ENCODE measurements around the gene TMEM164. TPM values are rescaled to one million over a fixed set of nuclear protein-coding genes. Genes with fewer than 3 reads are reported as not detected.

TMEM164 gene
- total and polyA plus RNA-seq, 2 experiments from 2014 or later: 3.4 to 17.2 TPM

DNA sequence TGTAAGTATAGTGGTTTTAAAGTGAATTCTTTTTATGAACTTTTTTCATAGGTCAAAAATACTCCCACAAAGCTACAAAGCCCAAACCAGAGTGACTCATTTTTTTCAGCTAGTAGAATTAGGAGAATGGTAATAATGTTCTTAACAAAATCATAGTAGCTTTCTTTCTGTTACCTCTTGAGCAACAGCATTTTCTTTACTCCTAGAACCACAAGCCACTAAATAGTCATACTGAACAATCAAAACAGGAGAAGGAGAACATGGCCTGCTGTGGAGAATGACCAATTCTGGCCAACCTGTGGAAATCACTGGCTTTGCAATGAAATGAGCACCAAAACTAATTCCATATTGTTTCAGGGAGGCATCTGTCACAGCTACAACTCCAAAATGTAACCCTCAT is 202.1 kb downstream of the TMEM164 start:
- Histone ChIP-seq H3K9me2 (ENCODE audit: insufficient read depth) (no peaks in the 10 kb centered on the region), H3K79me2 (replicated peaks; ENCODE audit: insufficient read depth) (no peaks in the 10 kb centered on the region), H4K20me1 (replicated peaks; ENCODE audit: insufficient read depth) (no peaks in the 10 kb centered on the region), H3K27me3 (ENCODE audit: insufficient read depth) (no peaks in the 10 kb centered on the region), H3K36me3 (ENCODE audit: insufficient read depth) (no peaks in the 10 kb centered on the region), H3K4me3 (no peak overlapping the region), H3K27ac (ENCODE audit: low read depth) (no peak overlapping the region), H3K4me2 (no peak overlapping the region), H3K4me1 (ENCODE audit: insufficient read depth) (no peaks in the 10 kb centered on the region), H2AFZ (no peak overlapping the region), H3F3A (replicated peaks; ENCODE audit: low read depth) (no peaks in the 10 kb centered on the region)
- TF ChIP-seq ZNF114 (CRISPR knock-in tag; IDR thresholded peaks at IDR 0.05): no peak
- TF ChIP-seq EZH2phosphoT487 (IDR thresholded peaks at IDR 0.05; ENCODE audit: unreplicated experiment): no peak
- TF ChIP-seq, protein P1, sequence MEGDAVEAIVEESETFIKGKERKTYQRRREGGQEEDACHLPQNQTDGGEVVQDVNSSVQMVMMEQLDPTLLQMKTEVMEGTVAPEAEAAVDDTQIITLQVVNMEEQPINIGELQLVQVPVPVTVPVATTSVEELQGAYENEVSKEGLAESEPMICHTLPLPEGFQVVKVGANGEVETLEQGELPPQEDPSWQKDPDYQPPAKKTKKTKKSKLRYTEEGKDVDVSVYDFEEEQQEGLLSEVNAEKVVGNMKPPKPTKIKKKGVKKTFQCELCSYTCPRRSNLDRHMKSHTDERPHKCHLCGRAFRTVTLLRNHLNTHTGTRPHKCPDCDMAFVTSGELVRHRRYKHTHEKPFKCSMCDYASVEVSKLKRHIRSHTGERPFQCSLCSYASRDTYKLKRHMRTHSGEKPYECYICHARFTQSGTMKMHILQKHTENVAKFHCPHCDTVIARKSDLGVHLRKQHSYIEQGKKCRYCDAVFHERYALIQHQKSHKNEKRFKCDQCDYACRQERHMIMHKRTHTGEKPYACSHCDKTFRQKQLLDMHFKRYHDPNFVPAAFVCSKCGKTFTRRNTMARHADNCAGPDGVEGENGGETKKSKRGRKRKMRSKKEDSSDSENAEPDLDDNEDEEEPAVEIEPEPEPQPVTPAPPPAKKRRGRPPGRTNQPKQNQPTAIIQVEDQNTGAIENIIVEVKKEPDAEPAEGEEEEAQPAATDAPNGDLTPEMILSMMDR (conservative IDR thresholded peaks at IDR 0.05; ENCODE audit: low read depth in 2 of 2): no peak
- no peaks in the 10 kb centered on the region for H3K27me3 Mint-ChIP-seq (ENCODE audit: insufficient read depth, low read depth, poor library complexity)
- no peak for ATAC-seq
- H3K9me3 Mint-ChIP-seq: no peaks in the 10 kb centered on the region
- no peaks in the 10 kb centered on the region; the same call in 2 of the 3 replicates for H3K36me3 Mint-ChIP-seq (ENCODE audit: low read depth)
- peaks cover 4% of the 10 kb centered on the region; the same call in 1 of the 3 replicates for H3K4me1 Mint-ChIP-seq
- no peak for DNase-seq (ENCODE audit: low spot score)
- H3K4me3 Mint-ChIP-seq: no peak overlapping the region
- no peak overlapping the region for H3K27ac Mint-ChIP-seq

DNA sequence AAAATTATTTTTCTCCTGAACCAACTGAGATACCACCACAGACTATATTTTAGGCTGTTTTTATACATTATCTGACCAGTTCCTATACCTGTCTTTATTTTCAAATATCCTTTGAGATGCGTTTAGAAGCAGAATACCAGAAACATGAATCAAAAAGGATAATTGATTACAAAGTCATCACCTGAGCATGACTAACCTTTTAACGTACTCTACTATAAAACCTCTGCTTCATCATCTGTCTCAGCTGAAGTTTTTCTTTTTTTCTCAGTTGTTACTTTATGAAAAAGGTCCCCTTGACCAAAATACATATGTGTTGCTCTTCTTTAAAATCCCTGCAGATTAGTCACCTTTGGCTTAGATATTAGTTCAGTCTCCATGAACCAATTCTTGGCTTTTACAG is 205.2 kb downstream of the TMEM164 start:
- DNase-seq (ENCODE audit: low spot score): no peak
- no peaks in the 10 kb centered on the region for H3K27me3 ChIP-seq (ENCODE audit: insufficient read depth)
- H3K27ac ChIP-seq (ENCODE audit: low read depth): no peak overlapping the region
- Mint-ChIP-seq H3K4me1 (peaks cover 13% of the 10 kb centered on the region; the same call in 2 of the 3 replicates), H3K27ac (no peak overlapping the region), H3K9me3 (no peaks in the 10 kb centered on the region), H3K27me3 (ENCODE audit: insufficient read depth, low read depth, poor library complexity) (no peaks in the 10 kb centered on the region), H3K4me3 (no peak overlapping the region), H3K36me3 (ENCODE audit: low read depth) (no peaks in the 10 kb centered on the region)
- H3K4me2 ChIP-seq: no peak overlapping the region
- ATAC-seq: no peak
- H3K79me2 ChIP-seq (replicated peaks; ENCODE audit: insufficient read depth): no peaks in the 10 kb centered on the region
- H3K4me3 ChIP-seq: no peak overlapping the region
- H4K20me1 ChIP-seq (replicated peaks; ENCODE audit: insufficient read depth): no peaks in the 10 kb centered on the region
- no peaks in the 10 kb centered on the region for H3K9me2 ChIP-seq (ENCODE audit: insufficient read depth)
- H3K4me1 ChIP-seq (ENCODE audit: insufficient read depth): no peaks in the 10 kb centered on the region
- H3K36me3 ChIP-seq (ENCODE audit: insufficient read depth): no peaks in the 10 kb centered on the region
- no peak overlapping the region for H2AFZ ChIP-seq
- no peaks in the 10 kb centered on the region for H3F3A ChIP-seq (replicated peaks; ENCODE audit: low read depth)
- TF ChIP-seq NANOG (IDR thresholded peaks at IDR 0.05; ENCODE audit: borderline replicate concordance) (no peak), ZNF331 (CRISPR knock-in tag; IDR thresholded peaks at IDR 0.05; ENCODE audit: low read depth) (no peak), EZH2 (IDR thresholded peaks at IDR 0.05; ENCODE audit: low read depth, unreplicated experiment) (no peak), JUNB (IDR thresholded peaks at IDR 0.05; ENCODE audit: unreplicated experiment) (no peak)
- TF ChIP-seq, protein P2, sequence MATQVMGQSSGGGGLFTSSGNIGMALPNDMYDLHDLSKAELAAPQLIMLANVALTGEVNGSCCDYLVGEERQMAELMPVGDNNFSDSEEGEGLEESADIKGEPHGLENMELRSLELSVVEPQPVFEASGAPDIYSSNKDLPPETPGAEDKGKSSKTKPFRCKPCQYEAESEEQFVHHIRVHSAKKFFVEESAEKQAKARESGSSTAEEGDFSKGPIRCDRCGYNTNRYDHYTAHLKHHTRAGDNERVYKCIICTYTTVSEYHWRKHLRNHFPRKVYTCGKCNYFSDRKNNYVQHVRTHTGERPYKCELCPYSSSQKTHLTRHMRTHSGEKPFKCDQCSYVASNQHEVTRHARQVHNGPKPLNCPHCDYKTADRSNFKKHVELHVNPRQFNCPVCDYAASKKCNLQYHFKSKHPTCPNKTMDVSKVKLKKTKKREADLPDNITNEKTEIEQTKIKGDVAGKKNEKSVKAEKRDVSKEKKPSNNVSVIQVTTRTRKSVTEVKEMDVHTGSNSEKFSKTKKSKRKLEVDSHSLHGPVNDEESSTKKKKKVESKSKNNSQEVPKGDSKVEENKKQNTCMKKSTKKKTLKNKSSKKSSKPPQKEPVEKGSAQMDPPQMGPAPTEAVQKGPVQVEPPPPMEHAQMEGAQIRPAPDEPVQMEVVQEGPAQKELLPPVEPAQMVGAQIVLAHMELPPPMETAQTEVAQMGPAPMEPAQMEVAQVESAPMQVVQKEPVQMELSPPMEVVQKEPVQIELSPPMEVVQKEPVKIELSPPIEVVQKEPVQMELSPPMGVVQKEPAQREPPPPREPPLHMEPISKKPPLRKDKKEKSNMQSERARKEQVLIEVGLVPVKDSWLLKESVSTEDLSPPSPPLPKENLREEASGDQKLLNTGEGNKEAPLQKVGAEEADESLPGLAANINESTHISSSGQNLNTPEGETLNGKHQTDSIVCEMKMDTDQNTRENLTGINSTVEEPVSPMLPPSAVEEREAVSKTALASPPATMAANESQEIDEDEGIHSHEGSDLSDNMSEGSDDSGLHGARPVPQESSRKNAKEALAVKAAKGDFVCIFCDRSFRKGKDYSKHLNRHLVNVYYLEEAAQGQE (IDR thresholded peaks at IDR 0.05; ENCODE audit: unreplicated experiment): no peak
- TF ChIP-seq, protein P1 (conservative IDR thresholded peaks at IDR 0.05; ENCODE audit: low read depth in 2 of 2): no peak
